SHP77 treated with DMSO at 0.1 percent for 48 hours (cell line): ENCODE results near the gene METTL1.

ENCODE experiments used
- DNase-seq: peaks from one replicate; lab custom pipeline; 2025; lab: John Stamatoyannopoulos, UW

The METTL1 gene

DNA sequence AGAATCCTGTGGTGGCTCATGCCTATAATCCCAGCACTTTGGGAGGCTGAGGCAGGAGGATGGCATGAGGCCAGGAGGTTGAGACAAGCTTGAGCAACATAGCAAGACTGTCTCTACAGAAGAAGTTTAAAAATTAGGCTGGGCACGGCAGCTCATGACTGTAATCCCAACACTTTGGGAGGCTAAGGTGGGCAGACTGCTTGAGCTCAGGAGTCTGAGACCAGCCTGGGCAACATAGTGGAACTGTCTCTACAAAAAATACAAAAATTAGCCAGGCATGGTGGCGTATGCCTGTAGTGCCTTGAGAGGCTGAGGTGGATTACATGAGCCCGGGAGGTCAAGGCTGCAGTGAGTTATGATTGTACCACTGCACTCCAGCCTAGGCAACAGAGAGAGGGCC lies 4.0 kb downstream of the METTL1 start:
- DNase-seq, result no peak

DNA sequence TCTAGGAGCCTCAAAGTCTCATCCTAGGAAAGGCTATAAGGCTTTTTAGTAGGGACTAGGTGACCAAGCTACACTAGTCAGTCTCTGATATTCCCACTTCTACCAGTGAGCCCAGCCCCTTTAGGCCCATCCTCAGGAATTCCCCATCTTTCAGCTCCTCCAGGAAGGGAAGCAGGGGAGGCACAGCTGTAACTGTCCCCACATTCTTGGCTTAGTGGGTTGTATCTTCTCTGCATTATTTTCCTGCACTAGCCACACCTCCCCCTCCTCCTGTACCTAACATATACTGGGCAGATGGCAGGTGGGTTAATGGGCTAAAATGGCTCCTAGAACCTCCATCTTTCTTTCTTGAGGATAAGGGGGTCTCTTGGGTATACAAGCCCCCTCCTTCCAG lies 4.6 kb downstream of the METTL1 start:
- DNase-seq, result no peak

- no peak for DNase-seq
Measured at GRCh38 chr12:57766464-57767304, 5.2 kb downstream of the METTL1 start, which contains the start of gene CYP27B1. Gene CYP27B1 (minus strand): TSS chr12:57767078. CDS start chr12:57767041, 37 bp downstream.

DNA sequence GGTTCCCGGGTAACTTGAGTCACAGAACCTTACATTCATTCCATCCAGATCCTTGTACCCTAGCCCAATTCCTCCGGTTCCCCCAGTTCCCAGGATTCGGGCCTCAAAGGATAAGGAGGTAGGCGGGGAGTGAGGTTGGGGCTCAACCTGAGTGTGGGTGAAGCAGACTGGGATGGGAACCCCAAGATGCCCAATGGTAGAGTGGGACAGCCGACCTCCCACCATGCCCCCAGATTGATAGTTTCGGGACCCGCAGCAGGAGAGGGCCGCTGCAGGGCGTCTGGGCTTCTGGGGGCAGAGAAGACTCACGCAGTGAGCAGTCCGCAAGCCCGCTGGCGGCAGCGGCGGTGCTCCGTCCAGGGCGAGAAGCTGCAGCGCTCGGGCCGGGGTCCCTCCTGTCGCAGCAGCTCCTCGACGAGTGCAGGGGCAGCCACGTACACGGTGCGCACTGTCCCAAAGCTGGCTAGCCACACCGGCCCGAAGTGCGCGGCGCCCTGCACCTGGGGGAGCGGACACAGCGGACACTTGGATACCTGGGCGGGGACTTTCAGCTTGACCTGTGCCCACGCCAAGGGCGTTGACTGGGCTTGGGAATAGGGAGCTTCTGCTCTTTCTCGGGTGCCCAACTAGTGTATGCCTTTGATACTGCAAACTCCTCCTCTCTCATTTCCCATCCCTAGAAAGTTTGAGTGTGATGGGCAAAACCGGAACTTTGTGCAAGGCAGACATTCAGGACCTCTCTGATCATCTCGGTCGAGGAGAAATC lies 6.0 kb downstream of the METTL1 start:
- DNase-seq, result no peak

GRCh38 chr12:57765003-57765697 lies 6.8 kb downstream of the METTL1 start:
- DNase-seq, result no peak

DNA sequence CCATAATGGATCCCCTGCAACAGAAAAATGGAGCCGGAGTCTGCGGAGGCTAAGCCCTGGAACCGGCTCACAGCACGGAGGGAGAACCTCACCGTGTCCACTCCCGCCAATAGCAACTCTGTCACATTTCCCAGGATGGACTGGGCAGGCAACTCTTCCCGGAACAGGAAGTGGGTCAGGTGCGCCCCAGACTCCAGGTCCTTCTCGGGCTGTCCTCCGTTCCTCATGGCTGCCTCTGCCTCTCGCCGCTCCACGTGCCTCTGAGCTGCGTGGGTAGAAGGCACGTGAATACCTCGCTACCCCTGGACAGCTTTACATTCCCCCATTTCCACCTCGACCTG lies 7.3 kb downstream of the METTL1 start:
- DNase-seq, result no peak

GRCh38 chr12:57763881-57764661 lies 7.8 kb downstream of the METTL1 start:
- DNase-seq, result no peak

DNA sequence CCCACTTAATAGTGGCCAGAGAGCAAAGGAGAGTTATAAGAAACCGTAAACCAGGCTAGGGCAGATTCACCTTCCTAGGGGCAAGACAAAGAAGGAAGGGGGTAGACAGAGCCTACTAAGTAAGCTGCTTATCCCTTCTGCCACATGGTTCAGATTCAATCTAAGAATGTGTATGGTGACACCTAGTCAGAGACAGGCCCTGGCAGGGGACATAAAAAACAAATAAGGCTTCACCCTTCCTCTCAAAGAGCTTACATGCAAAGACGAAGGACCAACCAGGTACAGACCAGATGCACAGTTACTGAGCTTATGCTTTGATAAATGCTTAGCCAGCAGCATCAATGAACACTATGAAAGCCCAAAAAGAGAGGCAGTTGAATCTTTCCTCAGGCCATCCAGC lies 9.4 kb downstream of the METTL1 start:
- DNase-seq, result no peak

- no peak for DNase-seq
Measured at GRCh38 chr12:57761391-57761998, 10.4 kb downstream of the METTL1 start.

DNA sequence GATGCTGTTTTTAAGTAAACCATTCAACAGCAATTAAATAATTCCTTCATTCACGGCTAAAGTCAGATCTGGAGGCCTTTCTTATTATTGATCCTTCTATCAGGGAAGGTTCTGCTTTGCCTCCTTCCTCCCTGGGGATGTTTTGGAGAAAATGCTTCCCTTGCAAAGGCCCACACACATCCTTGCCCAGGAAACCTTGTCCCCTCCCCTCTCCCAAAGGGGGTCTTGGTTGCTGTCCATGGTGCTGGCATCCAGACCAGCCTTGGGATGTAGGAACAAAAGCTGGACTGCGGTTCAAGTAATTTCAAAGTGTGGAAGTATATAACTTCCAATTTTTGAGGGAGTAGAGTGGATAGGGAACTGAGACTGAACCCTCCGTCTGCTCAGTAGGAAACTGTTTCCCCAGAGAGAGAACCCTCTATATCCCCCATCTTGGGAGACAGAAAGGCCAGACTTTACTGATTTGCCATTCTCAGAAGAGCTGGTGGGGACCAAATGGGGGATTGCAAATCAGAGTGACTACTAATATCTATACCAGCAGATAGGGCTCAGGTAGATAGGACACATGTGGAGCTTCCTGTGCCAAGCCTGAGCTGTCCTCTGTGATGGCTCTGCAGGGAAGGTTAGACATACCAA lies 11.4 kb downstream of the METTL1 start:
- DNase-seq, result no peak

- no peak for DNase-seq
Measured at GRCh38 chr12:57759360-57759980, 12.4 kb downstream of the METTL1 start.

GRCh38 chr12:57758552-57759359 lies 13.1 kb downstream of the METTL1 start:
- DNase-seq, result no peak

GRCh38 chr12:57757771-57758170 lies 14.1 kb downstream of the METTL1 start:
- DNase-seq, result no peak

- DNase-seq, result no peak
Measured at GRCh38 chr12:57756406-57757341, 15.2 kb downstream of the METTL1 start.

DNA sequence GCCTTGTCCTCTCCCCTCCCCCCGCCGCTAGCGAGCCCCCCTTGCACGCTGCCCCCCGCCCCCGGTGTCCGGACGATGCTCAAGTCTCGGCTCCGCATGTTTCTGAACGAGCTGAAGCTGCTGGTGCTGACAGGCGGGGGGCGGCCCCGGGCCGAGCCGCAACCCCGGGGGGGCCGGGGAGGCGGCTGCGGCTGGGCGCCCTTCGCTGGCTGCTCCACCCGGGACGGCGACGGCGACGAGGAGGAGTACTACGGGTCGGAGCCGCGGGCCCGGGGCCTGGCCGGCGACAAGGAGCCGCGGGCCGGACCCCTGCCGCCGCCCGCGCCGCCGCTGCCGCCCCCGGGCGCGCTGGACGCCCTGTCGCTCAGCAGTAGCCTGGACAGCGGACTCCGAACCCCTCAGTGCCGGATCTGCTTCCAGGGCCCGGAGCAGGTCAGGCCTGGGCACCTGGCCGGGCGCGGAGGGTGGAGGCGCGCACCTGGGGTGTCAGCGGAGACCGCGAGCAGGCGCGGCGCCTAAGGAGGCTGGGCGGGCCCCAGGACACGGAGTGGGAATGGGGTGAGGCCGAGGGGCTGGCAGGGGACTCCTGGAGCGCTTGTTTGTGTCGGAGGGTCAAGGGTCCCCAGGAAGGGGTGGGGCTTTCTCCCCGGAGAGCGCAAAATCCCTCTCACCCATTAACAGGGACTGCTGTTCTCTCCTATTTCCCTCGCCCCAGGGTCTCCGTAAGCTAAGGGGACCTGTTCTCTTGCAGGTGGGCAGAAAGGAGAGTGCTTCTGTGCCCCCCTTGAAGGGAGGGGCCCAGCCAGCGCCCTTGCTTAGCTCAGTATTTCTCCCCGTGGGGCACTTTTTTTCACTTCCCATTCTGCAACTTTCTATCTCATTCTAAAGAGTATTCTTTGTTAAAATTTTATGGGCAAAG lies 16.2 kb downstream of the METTL1 start:
- DNase-seq, result no peak

DNA sequence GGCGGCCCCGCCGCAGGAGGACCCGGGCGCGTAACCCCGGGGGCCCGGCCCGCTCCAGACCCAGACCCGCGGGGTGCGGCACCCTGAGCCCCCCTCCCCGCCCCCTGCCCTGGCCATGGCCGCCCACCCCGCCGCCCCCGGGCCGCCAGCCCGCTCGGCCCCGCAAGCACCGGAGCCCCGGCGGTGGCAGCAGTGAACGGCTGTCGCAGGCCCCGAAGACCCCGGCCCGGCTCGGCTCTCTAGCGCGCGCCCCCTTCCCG lies 16.8 kb downstream of the METTL1 start:
- DNase-seq, result no peak

DNA sequence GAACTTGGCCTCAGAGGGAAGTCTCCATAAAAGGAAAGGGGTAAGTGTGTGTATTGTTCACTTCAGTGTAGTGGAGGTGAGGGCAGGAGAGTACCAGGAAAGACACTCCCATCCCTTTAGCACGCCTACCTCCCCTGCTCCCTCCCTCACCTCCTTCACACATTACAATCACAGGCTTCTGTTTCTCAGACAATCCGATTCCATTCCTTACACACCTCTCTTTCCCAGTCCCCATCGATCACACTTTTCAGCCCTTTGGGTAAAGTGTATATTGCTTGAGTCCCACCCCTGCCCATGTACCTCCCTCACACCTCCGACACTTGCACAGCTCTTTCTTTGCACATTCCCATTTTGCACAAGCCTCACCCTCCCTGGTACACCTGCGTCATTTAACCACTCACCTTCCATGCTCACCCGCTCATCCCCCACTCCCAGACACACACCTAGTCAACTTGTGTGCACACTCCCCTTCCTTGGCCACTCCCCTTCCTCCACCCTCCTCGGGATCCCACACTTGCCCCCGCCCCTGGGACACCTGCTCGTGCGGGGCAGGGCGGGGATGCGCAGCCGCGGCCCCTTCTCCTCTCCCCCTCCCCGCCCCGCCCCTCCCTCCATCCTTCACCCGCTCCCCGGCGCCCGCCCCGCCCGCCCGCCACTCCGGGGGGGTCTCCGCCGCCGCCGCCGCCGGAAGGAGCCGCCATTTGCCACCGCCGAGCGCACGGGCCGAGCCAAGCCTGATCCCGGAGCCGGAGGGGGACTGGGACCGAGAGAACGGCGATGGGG lies 17.3 kb downstream of the METTL1 start, which contains the start of gene MARCHF9:
Gene MARCHF9 (plus strand): TSS at position 693 of the 783 bp plus-strand sequence. CDS start 426 bp downstream, outside the sequence.
- peak; percentile 28 for DNase-seq
